Neutrophil (primary cell): ENCODE results near the gene GASK1A.

Experiments used
- H3K27ac ChIP-seq: fragments of 200-600 bp; sonication (generic); 2 replicates; pipeline ENCODE4 v1.5.1; 2016; ENCODE audit warnings: mild to moderate bottlenecking, moderate library complexity
- H3K27me3 ChIP-seq: fragments of 200-600 bp; sonication (generic); 2 replicates; pipeline ENCODE4 v1.6.0; 2016; ENCODE audit warnings: mild to moderate bottlenecking
- H3K36me3 ChIP-seq: fragments of 200-600 bp; sonication (generic); 2 replicates; pipeline ENCODE4 v1.5.1; 2017
- H3K4me1 ChIP-seq, 2 experiments: fragments of 200-600 bp in 1 of 2; sonication (generic) in 1 of 2; 1 replicate in 1 of 2; 2 replicates in 1 of 2; pipeline versions ENCODE4 v1.5.1 to v1.6.1; 2013 to 2016; ENCODE audit warnings: low read depth in 1 of 2, low read length in 1 of 2, mild to moderate bottlenecking in 1 of 2, moderate library complexity in 1 of 2; ENCODE audit not compliant: control insufficient read depth in 1 of 2, insufficient read depth in 1 of 2
- H3K4me3 ChIP-seq, 2 experiments: fragments of 200-600 bp in 1 of 2; sonication (generic) in 1 of 2; 1 replicate in 1 of 2; 2 replicates in 1 of 2; pipeline ENCODE4 v1.5.1; 2013 to 2016; ENCODE audit warnings: low read depth in 1 of 2, low read length in 1 of 2, mild to moderate bottlenecking in 1 of 2, moderate library complexity in 1 of 2
- H3K9me3 ChIP-seq: fragments of 200-600 bp; sonication (generic); 2 replicates; pipeline ENCODE4 v1.5.1; 2016
- CTCF ChIP-seq: fragments of 200-600 bp; sonication (generic); IDR thresholded peaks from 2 replicates; pipeline ENCODE4 v1.5.1; 2016; ENCODE audit warnings: antibody characterized with exemption

Gene GASK1A

GRCh38 chr3:43074901-43075689 lies 96.0 kb downstream of the GASK1A start:
- peaks cover 4% of the 10 kb centered on the region for H3K36me3 ChIP-seq
- peaks cover 7% of the 10 kb centered on the region for H3K27me3 ChIP-seq
- no peak overlapping the region for H3K4me3 ChIP-seq
- H3K4me1 ChIP-seq, result no peaks in the 10 kb centered on the region
- H3K27ac ChIP-seq, result no peak overlapping the region
- H3K9me3 ChIP-seq, result no peaks in the 10 kb centered on the region
- TF ChIP-seq CTCF, result no peak

GRCh38 chr3:43075904-43076661 lies 97.0 kb downstream of the GASK1A start:
- peaks cover 7% of the 10 kb centered on the region for H3K27me3 ChIP-seq
- H3K4me3 ChIP-seq, result no peak overlapping the region
- H3K27ac ChIP-seq, result no peak overlapping the region
- TF ChIP-seq CTCF, result no peak
- H3K9me3 ChIP-seq, result no peaks in the 10 kb centered on the region
- no peaks in the 10 kb centered on the region for H3K4me1 ChIP-seq
- H3K36me3 ChIP-seq, result peaks cover 14% of the 10 kb centered on the region

GRCh38 chr3:43076857-43077256 lies 97.7 kb downstream of the GASK1A start:
- H3K36me3 ChIP-seq, result peaks cover 15% of the 10 kb centered on the region
- no peaks in the 10 kb centered on the region for H3K9me3 ChIP-seq
- H3K27ac ChIP-seq, result no peak overlapping the region
- TF ChIP-seq CTCF, result no peak
- H3K27me3 ChIP-seq, result peaks cover 7% of the 10 kb centered on the region
- no peaks in the 10 kb centered on the region for H3K4me1 ChIP-seq
- H3K4me3 ChIP-seq, result no peak overlapping the region

GRCh38 chr3:43077261-43077660 lies 98.2 kb downstream of the GASK1A start:
- peaks cover 15% of the 10 kb centered on the region for H3K36me3 ChIP-seq
- H3K9me3 ChIP-seq, result no peaks in the 10 kb centered on the region
- no peak for TF ChIP-seq CTCF
- peaks cover 7% of the 10 kb centered on the region for H3K27me3 ChIP-seq
- no peak overlapping the region for H3K27ac ChIP-seq
- no peak overlapping the region for H3K4me3 ChIP-seq
- H3K4me1 ChIP-seq, result no peaks in the 10 kb centered on the region

GRCh38 chr3:43077707-43078106 lies 98.6 kb downstream of the GASK1A start:
- peaks cover 7% of the 10 kb centered on the region for H3K27me3 ChIP-seq
- H3K27ac ChIP-seq, result no peak overlapping the region
- H3K9me3 ChIP-seq, result no peaks in the 10 kb centered on the region
- H3K36me3 ChIP-seq, result peaks cover 15% of the 10 kb centered on the region
- no peaks in the 10 kb centered on the region for H3K4me1 ChIP-seq
- no peak overlapping the region for H3K4me3 ChIP-seq
- no peak for TF ChIP-seq CTCF
